HG03066 (cell line): Measurements from ENCODE around the gene RBMX2.

ENCODE experiments used
- ATAC-seq: cut with Tn5 transposase; IDR thresholded peaks from one replicate; pipeline ENCODE4 v1.9.1; 2021; ENCODE audit warnings: low read depth; ENCODE audit not compliant: unreplicated experiment

The RBMX2 gene

DNA sequence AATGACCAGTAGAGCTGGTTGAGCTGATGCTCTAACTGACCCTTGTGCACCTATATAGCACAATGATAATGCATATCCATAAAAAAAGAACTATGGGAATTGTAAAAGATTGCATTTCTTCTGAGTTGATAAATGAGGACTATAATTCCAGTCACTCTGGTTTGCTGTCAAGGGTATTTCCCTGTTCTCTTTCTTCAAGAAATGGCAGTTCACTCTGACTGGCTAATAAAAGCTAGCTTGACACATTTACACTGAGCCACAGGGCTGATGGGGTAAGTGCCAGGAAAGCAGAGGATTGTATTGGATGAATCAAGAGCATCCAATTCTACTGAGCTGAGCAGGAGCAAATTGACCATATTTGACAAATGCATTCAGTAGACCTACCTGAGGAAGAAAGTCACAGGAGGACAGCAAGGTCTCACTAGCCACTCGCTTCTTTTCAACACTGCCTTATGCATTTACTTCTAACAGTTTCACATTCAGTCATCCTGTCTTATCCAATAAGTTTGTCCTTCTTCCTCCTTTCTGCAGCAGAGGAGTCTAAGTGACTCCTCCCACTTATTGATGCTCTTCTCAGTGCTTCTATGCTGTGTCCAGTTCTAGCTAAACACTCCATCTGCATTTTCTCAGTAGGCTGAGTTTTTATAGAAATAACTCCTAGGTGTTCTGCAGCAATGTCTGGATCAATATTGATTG lies 43.0 kb downstream of the RBMX2 start:
- ATAC-seq = no peak

DNA sequence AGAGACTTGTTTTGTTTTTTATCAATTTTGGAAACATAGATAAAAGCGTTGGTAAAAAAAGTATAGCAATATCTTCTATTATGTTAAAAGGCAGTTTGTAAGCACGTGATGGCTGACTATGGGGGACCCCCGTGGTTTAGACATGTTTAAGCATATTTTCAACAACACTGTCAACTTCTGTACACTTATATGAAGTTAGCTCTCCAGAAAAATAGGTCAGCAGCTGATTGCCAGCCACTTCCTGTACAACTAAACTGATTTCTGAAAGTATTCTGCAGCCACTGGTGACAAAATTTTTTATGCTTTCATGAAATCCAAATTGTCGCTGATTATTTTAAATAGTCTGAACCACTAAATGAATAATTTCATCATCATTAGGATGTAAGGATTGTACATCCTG lies 45.2 kb downstream of the RBMX2 start:
- ATAC-seq = no peak
